ENCODE results near the gene HSD17B1.
"Not testable (repeated sequence)": the region's sequence is repeated elsewhere in the genome, so short reads cannot be mapped to it uniquely, and the experiment has no call there.

HSD17B1 gene

GRCh38 chr17:42548070-42548837 lies 4.5 kb upstream of the HSD17B1 start:
- DNase-seq: peak; percentile 78

DNA sequence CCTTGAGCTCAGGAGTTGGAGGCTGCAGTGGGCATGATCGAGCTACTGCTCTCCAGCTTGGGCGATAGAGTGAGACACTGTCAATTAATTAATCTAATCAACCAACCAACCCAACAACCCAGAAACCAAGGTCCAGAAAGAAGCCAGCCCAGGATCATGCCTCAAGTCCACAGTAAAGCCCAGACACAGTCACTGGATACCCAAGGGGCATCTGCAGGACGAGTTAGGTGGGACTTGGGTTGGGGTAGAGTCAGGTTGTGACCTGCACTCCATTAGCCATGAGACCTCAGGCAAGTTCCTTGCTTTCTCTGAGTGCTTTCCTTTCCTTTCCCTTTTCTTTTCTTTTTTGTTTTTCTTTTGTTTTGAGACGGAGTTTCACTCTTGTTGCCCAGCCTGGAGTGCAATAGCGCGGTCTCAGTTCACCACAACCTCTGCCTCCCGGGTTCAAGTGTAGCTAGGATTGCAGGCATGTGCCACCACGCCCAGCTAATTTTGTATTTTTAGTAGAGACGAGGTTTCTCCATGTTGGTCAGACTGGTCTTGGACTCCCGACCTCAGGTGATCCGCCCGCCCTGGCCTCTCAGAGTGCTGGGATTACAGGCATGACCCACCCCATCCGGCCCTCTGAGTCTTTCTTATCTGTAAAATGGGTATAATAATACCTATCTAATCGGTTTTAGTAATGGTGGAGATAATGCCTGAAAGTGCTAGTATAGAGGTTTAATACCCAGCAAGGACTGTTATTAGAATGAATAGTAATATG lies 3.5 kb upstream of the HSD17B1 start:
- no peak for DNase-seq

GRCh38 chr17:42553161-42553818 lies 567 bp downstream of the HSD17B1 start:
- no peak for DNase-seq

DNA sequence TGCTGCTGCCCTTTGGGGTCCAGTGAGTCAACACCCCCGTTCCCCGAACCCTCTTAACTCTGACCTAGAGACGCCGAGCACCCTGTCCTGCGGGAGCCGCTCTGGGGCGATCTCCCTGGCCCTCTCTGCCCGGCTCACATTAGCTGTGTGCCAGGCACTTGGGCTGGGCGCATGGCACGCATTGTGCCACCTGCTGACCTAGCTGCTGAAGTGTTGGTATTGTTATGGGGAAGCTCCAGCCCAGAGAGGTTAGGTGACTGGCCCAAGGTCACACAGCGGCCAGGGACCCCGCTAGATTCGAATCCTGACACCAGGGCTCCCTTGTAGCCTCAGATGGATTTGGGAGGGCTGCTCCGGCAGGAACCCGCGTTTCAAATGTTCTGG lies 1.1 kb downstream of the HSD17B1 start:
- DNase-seq: no peak

DNA sequence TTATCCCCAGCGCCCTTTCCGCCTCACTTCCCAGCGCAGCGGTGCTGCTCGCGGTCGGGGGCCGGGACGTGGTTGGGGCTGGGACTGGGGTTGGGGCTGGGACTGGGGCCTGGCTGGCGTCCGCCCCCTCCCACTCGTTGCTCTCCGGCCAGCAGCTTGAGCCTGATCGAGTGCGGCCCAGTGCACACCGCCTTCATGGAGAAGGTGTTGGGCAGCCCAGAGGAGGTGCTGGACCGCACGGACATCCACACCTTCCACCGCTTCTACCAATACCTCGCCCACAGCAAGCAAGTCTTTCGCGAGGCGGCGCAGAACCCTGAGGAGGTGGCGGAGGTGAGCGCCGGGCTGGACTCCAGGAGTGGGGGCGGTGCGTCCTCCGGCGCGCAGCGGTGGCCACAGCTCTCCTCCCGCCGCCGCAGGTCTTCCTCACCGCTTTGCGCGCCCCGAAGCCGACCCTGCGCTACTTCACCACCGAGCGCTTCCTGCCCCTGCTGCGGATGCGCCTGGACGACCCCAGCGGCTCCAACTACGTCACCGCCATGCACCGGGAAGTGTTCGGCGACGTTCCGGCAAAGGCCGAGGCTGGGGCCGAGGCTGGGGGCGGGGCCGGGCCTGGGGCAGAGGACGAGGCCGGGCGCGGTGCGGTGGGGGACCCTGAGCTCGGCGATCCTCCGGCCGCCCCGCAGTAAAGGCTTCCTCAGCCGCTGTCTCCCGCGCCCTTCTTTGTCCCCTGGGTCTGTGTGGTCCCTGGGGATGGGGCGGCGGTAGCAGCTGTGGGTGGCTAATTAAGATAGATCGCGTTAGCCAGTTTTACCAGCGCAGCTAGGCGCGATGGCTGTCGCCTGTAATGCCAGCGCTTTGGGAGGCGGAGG lies 1.8 kb downstream of the HSD17B1 start:
- peak; percentile 92 for DNase-seq

GRCh38 chr17:42555122-42555622 lies 2.4 kb downstream of the HSD17B1 start:
- no peak for DNase-seq

- DNase-seq: not testable (repeated sequence)
Observed at GRCh38 chr17:42555961-42556617, 3.4 kb downstream of the HSD17B1 start.

GRCh38 chr17:42559075-42559474 lies 6.4 kb downstream of the HSD17B1 start:
- DNase-seq: no peak

GRCh38 chr17:42560246-42560645 lies 7.5 kb downstream of the HSD17B1 start:
- no peak for DNase-seq

DNA sequence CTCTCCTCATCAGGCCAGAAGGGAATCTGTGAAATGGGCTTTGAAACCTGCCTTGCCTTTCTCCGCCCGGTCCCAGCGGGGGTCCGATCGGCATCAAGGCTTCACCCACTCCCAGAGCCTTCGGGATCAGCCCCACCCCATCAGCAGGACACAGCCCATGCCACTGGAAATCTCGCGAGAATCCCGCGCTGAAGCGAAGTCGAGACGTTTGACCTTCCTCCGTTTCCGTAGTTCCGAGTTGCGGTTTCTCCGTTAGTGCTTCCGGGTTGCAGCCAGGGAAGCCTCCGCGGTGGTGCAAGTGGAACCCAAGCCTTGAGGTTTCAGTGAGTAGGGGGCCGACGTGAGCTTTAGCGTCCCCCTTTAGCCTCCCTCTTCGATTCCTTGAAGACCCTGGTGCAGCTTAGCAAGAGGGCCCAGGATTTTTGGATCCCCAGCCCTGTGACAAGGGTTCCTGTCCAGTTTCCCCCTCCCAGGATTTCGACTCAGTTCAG lies 9.2 kb downstream of the HSD17B1 start, which contains the start of gene COASY:
COASY (plus strand) TSS at position 252 of the 491 bp plus-strand sequence. CDS start 475 bp downstream, outside the sequence.
- peak; percentile 95 for DNase-seq

GRCh38 chr17:42562388-42563142 lies 9.8 kb downstream of the HSD17B1 start:
- DNase-seq: no peak

DNA sequence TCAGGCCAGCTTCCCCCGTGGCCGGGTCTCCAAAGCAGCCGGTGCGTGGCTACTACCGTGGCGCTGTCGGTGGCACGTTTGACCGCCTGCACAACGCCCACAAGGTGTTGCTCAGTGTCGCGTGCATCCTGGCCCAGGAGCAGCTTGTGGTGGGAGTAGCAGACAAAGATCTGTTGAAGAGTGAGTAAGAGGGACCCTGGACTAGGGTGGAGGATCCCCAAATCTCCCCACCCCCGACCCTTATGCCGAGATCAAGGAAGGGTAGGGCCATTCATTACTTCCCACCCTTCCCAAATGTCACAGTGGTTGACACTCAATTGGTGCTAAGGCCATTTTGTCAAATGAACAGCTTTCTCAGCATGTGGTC lies 10.4 kb downstream of the HSD17B1 start:
- DNase-seq: no peak

- DNase-seq: no peak
Observed at GRCh38 chr17:42563543-42563942, 10.8 kb downstream of the HSD17B1 start.

- DNase-seq: no peak
Observed at GRCh38 chr17:42563950-42564349, 11.2 kb downstream of the HSD17B1 start.

GRCh38 chr17:42564815-42565522 lies 12.2 kb downstream of the HSD17B1 start:
- no peak for DNase-seq

DNA sequence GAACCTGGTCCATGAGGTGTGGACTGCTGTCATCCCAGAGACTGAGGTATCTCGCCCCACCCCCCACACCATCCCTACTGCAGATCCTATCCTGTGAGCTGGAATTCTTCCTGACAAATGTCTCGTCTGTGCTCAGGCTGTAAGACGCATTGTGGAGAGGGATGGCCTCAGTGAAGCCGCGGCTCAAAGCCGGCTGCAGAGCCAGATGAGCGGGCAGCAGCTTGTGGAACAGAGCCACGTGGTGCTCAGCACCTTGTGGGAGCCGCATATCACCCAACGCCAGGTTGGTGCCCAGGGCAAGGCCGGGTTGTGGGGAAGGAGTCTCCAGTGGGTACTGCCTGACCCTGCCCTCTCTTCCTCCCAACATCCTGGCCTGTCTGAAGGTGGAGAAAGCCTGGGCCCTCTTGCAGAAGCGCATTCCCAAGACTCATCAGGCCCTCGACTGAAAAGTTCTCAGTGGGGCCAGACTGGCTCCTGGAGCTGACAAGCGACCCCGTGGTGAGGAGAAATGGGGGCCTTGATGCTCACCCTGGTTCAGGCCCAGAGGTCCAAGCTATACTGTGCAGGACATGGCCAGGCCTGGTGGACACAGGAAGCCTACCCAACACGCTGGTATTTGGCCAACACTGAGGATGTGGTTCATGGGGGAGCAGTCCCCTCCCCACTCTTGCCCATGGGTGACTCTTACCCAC lies 12.9 kb downstream of the HSD17B1 start:
- DNase-seq: no peak

DNA sequence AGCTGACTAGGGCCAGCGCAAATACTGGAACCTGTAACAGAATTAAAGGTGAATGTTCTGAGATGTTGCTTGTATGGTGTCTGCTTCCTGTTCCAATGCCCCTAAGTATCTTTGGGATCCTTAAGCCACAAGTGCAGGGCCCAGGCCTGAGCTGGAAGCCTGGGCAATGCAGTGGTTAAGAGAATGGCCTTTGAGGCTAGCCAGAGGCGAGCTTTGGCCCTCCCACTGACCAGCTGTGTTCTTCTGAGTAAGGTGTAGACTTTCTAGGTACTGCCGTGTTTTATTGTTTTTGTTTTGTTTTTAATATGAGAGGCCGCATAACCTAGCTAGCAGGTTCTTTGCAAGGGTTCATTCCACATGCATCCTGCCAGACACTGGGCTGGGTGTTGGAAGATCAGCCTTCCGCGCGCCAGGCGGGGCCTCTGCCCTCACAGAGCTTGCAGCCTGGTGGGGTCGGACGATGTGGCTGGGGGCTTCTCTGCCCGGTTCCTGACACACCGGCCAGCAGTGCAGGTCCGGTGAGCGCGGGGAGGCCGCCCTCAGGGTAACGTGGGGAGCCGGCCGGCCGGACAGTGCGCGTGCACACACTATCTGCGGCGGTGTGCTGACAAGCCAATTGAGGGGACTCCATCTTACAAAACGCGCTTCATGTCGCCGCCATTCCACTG lies 13.6 kb downstream of the HSD17B1 start:
- DNase-seq: no peak

- DNase-seq: peak; percentile 94
Observed at GRCh38 chr17:42566883-42567573, 14.3 kb downstream of the HSD17B1 start, which contains the start of gene MLX. Gene MLX (plus strand): TSS chr17:42567100. CDS start chr17:42567125, 25 bp downstream.
